Measurements from ENCODE around the gene SPRY4. TPM values are rescaled to one million over a fixed set of nuclear protein-coding genes. Genes with fewer than 3 reads are reported as not detected.
A peak's percentile ranks its signal among the peaks of the same experiment; 100 is the strongest.
"Not testable (repeated sequence)": the region's sequence is repeated elsewhere in the genome, so short reads cannot be mapped to it uniquely, and the experiment has no call there.

SPRY4 gene
- total RNA-seq, 1 experiment from 2014 or later = 41.9 TPM

GRCh38 chr5:142364251-142365145 lies 39.7 kb upstream of the SPRY4 start:
- POLR2A ChIA-PET = interaction anchor here (0.8 to 10.6 kb wide), 5 partner anchors 7 to 40 kb away, joined by 3 to 150 read pairs (median 3); partner anchors contain the start of gene SPRY4
- TSS peak; percentile 85 for BruUV-seq (replicated peaks)
- DNase-seq (ENCODE audit: unreplicated experiment) = peak; percentile 96
- H3K36me3 Mint-ChIP-seq (ENCODE audit: insufficient read depth, unreplicated experiment) = no peaks in the 10 kb centered on the region
- peak overlapping the region; percentile 77 for H3K4me3 Mint-ChIP-seq (ENCODE audit: unreplicated experiment)
- no peak for TF ChIP-seq CTCF (IDR thresholded peaks at IDR 0.05; ENCODE audit: unreplicated experiment)
- intact Hi-C loops (cut with micrococcal nuclease) = no loop called here
- no peaks in the 10 kb centered on the region for H3K27me3 Mint-ChIP-seq (ENCODE audit: insufficient read depth, unreplicated experiment)
- peak overlapping the region; percentile 88 for H3K27ac Mint-ChIP-seq (ENCODE audit: low read depth, unreplicated experiment)
- CTCF ChIA-PET = interaction anchor here (0.8 kb wide), 1 partner anchor 154 kb away, joined by 3 read pairs; no protein-coding TSS in a partner anchor
- no peaks in the 10 kb centered on the region for H3K9me3 Mint-ChIP-seq (ENCODE audit: unreplicated experiment)
- H3K4me1 Mint-ChIP-seq (ENCODE audit: insufficient read depth, unreplicated experiment) = peaks cover 20% of the 10 kb centered on the region

GRCh38 chr5:142363619-142363963 lies 38.8 kb upstream of the SPRY4 start:
- no peak for TF ChIP-seq CTCF (IDR thresholded peaks at IDR 0.05; ENCODE audit: unreplicated experiment)
- intact Hi-C loops (cut with micrococcal nuclease) = no loop called here
- CTCF ChIA-PET = interaction anchor here (0.7 to 1.2 kb wide), 3 partner anchors 18 to 162 kb away, joined by 3 to 4 read pairs (median 3); no protein-coding TSS in a partner anchor
- H3K4me3 Mint-ChIP-seq (ENCODE audit: unreplicated experiment) = peak overlapping the region; percentile 34
- BruUV-seq (replicated peaks) = no TSS peak
- POLR2A ChIA-PET = interaction anchor here (1.3 to 10.6 kb wide), 3 partner anchors 11 to 39 kb away, joined by 3 to 150 read pairs (median 6); partner anchors contain the start of gene SPRY4
- no peak for DNase-seq (ENCODE audit: unreplicated experiment)
- H3K4me1 Mint-ChIP-seq (ENCODE audit: insufficient read depth, unreplicated experiment) = peaks cover 20% of the 10 kb centered on the region
- H3K27me3 Mint-ChIP-seq (ENCODE audit: insufficient read depth, unreplicated experiment) = no peaks in the 10 kb centered on the region
- H3K36me3 Mint-ChIP-seq (ENCODE audit: insufficient read depth, unreplicated experiment) = no peaks in the 10 kb centered on the region
- peak overlapping the region; percentile 94 for H3K27ac Mint-ChIP-seq (ENCODE audit: low read depth, unreplicated experiment)
- no peaks in the 10 kb centered on the region for H3K9me3 Mint-ChIP-seq (ENCODE audit: unreplicated experiment)

- not testable (repeated sequence) for H3K36me3 Mint-ChIP-seq (ENCODE audit: insufficient read depth, unreplicated experiment); H3K4me3 Mint-ChIP-seq (ENCODE audit: unreplicated experiment); DNase-seq (ENCODE audit: unreplicated experiment); H3K9me3 Mint-ChIP-seq (ENCODE audit: unreplicated experiment); BruUV-seq (replicated peaks); H3K27me3 Mint-ChIP-seq (ENCODE audit: insufficient read depth, unreplicated experiment)
- CTCF ChIA-PET = interaction anchor here (0.6 to 0.8 kb wide), 4 partner anchors 36 to 198 kb away, joined by 3 to 4 read pairs (median 3); no protein-coding TSS in a partner anchor
- Mint-ChIP-seq H3K27ac (ENCODE audit: low read depth, unreplicated experiment) (peak overlapping the region; percentile 94), H3K4me1 (ENCODE audit: insufficient read depth, unreplicated experiment) (peaks cover 26% of the 10 kb centered on the region)
- POLR2A ChIA-PET = interaction anchor here (0.6 to 10.6 kb wide), 5 partner anchors 12 to 168 kb away, joined by 3 to 150 read pairs (median 4); partner anchors contain the start of gene SPRY4
- intact Hi-C loops (cut with micrococcal nuclease) = loop anchor here (1.0 kb wide), 1 partner anchor 210 kb away; no protein-coding TSS in a partner anchor
These were observed 37.4 kb upstream of the SPRY4 start for GRCh38 chr5:142362193-142362592.

- H3K9me3 Mint-ChIP-seq (ENCODE audit: unreplicated experiment) = no peaks in the 10 kb centered on the region
- H3K4me1 Mint-ChIP-seq (ENCODE audit: insufficient read depth, unreplicated experiment) = peaks cover 26% of the 10 kb centered on the region
- no peak overlapping the region for H3K4me3 Mint-ChIP-seq (ENCODE audit: unreplicated experiment)
- no TSS peak for BruUV-seq (replicated peaks)
- H3K27ac Mint-ChIP-seq (ENCODE audit: low read depth, unreplicated experiment) = no peak overlapping the region
- no peaks in the 10 kb centered on the region for H3K36me3 Mint-ChIP-seq (ENCODE audit: insufficient read depth, unreplicated experiment)
- CTCF ChIA-PET = no interaction called here
- intact Hi-C loops (cut with micrococcal nuclease) = no loop called here
- TF ChIP-seq CTCF (IDR thresholded peaks at IDR 0.05; ENCODE audit: unreplicated experiment) = no peak
- no peaks in the 10 kb centered on the region for H3K27me3 Mint-ChIP-seq (ENCODE audit: insufficient read depth, unreplicated experiment)
- peak; percentile 61 for DNase-seq (ENCODE audit: unreplicated experiment)
- POLR2A ChIA-PET = interaction anchor here (0.6 to 10.6 kb wide), 3 partner anchors 36 to 89 kb away, joined by 4 to 150 read pairs (median 4); partner anchors contain the start of gene SPRY4
These were observed 35.8 kb upstream of the SPRY4 start for GRCh38 chr5:142360607-142361120.
